ENCODE measurements around the gene ZFYVE19. TPM values are rescaled to one million over a fixed set of nuclear protein-coding genes. Genes with fewer than 3 reads are reported as not detected.

ZFYVE19 gene
- total and polyA plus RNA-seq, 2 of the 4 experiments (the other 2 are of a cell fraction): 22.6 to 29.6 TPM

DNA sequence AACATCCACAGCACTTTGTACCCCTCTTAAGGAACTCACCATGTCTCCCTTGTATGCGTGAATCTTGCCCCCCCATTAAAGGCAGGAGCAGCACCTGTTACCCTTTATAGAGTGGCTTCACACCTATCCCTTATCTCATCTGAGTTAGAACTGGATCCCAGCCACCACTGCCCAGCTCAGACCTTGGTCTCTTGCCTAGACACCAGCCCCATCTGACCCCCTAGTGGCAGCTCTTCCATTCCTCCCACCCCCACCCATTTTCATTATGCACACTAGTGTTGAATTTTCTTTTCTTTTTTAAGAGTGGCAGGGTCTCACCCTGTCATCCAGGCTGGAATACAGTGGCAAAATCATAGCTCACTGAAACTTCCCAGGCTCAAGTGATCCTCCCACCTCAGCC is 3.2 kb upstream of the ZFYVE19 start:
- Histone ChIP-seq H2BK20ac (ENCODE audit: low read depth, low read length) (no peak overlapping the region), H3K36me3 (ENCODE audit: control insufficient read depth, insufficient read depth, low read length) (no peaks in the 10 kb centered on the region; the same call in 1 of the 2 replicates), H2BK15ac (ENCODE audit: low read depth, low read length) (no peak overlapping the region), H3K4me2 (ENCODE audit: low read depth, low read length) (no peak overlapping the region), H3K27me3 (ENCODE audit: control insufficient read depth, insufficient read depth, low read length) (no peaks in the 10 kb centered on the region), H2BK5ac (ENCODE audit: low read depth, low read length, poor library complexity, severe bottlenecking) (no peak overlapping the region), H3K14ac (replicated peaks; ENCODE audit: low read depth, low read length) (no peak overlapping the region), H3K9ac (ENCODE audit: low read depth, low read length) (no peak overlapping the region), H3K9me1 (ENCODE audit: insufficient read depth, low read length) (peaks cover 3% of the 10 kb centered on the region; the same call in 1 of the 2 replicates), H3K4ac (ENCODE audit: low read depth, low read length) (no peak overlapping the region), H3K27ac (ENCODE audit: insufficient read depth, low read length) (no peak overlapping the region), H3K18ac (ENCODE audit: low read depth, low read length) (no peak overlapping the region), H4K20me1 (ENCODE audit: insufficient read depth, low read length) (peaks cover 3% of the 10 kb centered on the region; the same call in 1 of the 2 replicates), H4K91ac (ENCODE audit: insufficient read depth, low read depth, low read length) (no peak overlapping the region), H2AK9ac (replicated peaks; ENCODE audit: low read depth, low read length, poor library complexity) (no peak overlapping the region), H3K23ac (ENCODE audit: low read depth, low read length) (no peak overlapping the region), H3K9me3 (ENCODE audit: control insufficient read depth, insufficient read depth, low read length) (no peaks in the 10 kb centered on the region), H2BK120ac (ENCODE audit: low read depth, low read length) (no peak overlapping the region), H3K79me1 (ENCODE audit: low read depth in 1 of 2, low read length in 2 of 2) (peaks cover 45 to 72% of the 10 kb centered on the region in 2 experiments), H3K4me3 (ENCODE audit: insufficient read depth, low read depth, low read length) (no peak overlapping the region), H4K5ac (ENCODE audit: low read depth, low read length) (no peak overlapping the region), H3K56ac (ENCODE audit: extremely low read depth, insufficient read depth, low read length) (no peak overlapping the region), H2AFZ (replicated peaks; ENCODE audit: low read length, poor library complexity) (no peak overlapping the region), H4K8ac (ENCODE audit: low read depth in 2 of 2, low read length in 2 of 2) (no peak overlapping the region), H2AK5ac (ENCODE audit: low read depth, low read length) (no peak overlapping the region), H3K4me1 (ENCODE audit: control insufficient read depth, insufficient read depth, low read length) (peaks cover 6% of the 10 kb centered on the region)
- WGBS, 2 experiments (ENCODE audit: extremely low coverage in 2 of 2, insufficient read length in 1 of 2): 83% methylated on average over 1 of the region's 1 CpG; no CpG with 5 or more reads in 1 of the 2 experiments
- TF ChIP-seq CHD1 (IDR thresholded peaks at IDR 0.05; ENCODE audit: low read depth, low read length): no peak
- no peak for TF ChIP-seq RFX5 (IDR thresholded peaks at IDR 0.05; ENCODE audit: low read depth, low read length)
- no peak for TF ChIP-seq MAZ (IDR thresholded peaks at IDR 0.05; ENCODE audit: borderline replicate concordance, low read depth, low read length)
- no peak for TF ChIP-seq MXI1 (IDR thresholded peaks at IDR 0.05; ENCODE audit: borderline replicate concordance, low read depth, low read length)
- TF ChIP-seq RAD21 (IDR thresholded peaks at IDR 0.05; ENCODE audit: low read length): no peak
- TF ChIP-seq MAFK (IDR thresholded peaks at IDR 0.05; ENCODE audit: low read depth, low read length): no peak
- TF ChIP-seq, protein P1, sequence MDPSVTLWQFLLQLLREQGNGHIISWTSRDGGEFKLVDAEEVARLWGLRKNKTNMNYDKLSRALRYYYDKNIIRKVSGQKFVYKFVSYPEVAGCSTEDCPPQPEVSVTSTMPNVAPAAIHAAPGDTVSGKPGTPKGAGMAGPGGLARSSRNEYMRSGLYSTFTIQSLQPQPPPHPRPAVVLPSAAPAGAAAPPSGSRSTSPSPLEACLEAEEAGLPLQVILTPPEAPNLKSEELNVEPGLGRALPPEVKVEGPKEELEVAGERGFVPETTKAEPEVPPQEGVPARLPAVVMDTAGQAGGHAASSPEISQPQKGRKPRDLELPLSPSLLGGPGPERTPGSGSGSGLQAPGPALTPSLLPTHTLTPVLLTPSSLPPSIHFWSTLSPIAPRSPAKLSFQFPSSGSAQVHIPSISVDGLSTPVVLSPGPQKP (IDR thresholded peaks at IDR 0.05; ENCODE audit: borderline replicate concordance, low read depth, low read length): no peak
- TF ChIP-seq, protein P2, sequence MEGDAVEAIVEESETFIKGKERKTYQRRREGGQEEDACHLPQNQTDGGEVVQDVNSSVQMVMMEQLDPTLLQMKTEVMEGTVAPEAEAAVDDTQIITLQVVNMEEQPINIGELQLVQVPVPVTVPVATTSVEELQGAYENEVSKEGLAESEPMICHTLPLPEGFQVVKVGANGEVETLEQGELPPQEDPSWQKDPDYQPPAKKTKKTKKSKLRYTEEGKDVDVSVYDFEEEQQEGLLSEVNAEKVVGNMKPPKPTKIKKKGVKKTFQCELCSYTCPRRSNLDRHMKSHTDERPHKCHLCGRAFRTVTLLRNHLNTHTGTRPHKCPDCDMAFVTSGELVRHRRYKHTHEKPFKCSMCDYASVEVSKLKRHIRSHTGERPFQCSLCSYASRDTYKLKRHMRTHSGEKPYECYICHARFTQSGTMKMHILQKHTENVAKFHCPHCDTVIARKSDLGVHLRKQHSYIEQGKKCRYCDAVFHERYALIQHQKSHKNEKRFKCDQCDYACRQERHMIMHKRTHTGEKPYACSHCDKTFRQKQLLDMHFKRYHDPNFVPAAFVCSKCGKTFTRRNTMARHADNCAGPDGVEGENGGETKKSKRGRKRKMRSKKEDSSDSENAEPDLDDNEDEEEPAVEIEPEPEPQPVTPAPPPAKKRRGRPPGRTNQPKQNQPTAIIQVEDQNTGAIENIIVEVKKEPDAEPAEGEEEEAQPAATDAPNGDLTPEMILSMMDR (conservative IDR thresholded peaks at IDR 0.05; ENCODE audit: low read depth, low read length): no peak
- TF ChIP-seq CEBPB (IDR thresholded peaks at IDR 0.05; ENCODE audit: low read depth, low read length): no peak
- no peak for TF ChIP-seq BHLHE40 (IDR thresholded peaks at IDR 0.05; ENCODE audit: low read depth, low read length)
- no peak for TF ChIP-seq POLR2A (IDR thresholded peaks at IDR 0.05; ENCODE audit: low read depth, low read length)
- TF ChIP-seq RCOR1 (IDR thresholded peaks at IDR 0.05; ENCODE audit: insufficient replicate concordance, low read length): no peak
- no peak for TF ChIP-seq NFE2L2 (IDR thresholded peaks at IDR 0.05; ENCODE audit: low read depth, low read length)
- TF ChIP-seq SMC3 (IDR thresholded peaks at IDR 0.05; ENCODE audit: low read depth, low read length): no peak
- TF ChIP-seq FOS (IDR thresholded peaks at IDR 0.05; ENCODE audit: low read depth, low read length): no peak
- TF ChIP-seq, protein P3, sequence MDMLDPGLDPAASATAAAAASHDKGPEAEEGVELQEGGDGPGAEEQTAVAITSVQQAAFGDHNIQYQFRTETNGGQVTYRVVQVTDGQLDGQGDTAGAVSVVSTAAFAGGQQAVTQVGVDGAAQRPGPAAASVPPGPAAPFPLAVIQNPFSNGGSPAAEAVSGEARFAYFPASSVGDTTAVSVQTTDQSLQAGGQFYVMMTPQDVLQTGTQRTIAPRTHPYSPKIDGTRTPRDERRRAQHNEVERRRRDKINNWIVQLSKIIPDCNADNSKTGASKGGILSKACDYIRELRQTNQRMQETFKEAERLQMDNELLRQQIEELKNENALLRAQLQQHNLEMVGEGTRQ (IDR thresholded peaks at IDR 0.05; ENCODE audit: low read depth, low read length): no peak
- ChIA-PET CTCF (interaction anchor here (0.7 kb wide), 1 partner anchor 11 kb away, joined by 5 read pairs; no protein-coding TSS in a partner anchor), POLR2A (ENCODE audit: unreplicated experiment) (interaction anchor here (0.7 kb wide), 1 partner anchor 377 kb away, joined by 7 read pairs; no protein-coding TSS in a partner anchor)
- ATAC-seq (ENCODE audit: low read depth) (no peak), DNase-seq (no peak)
- intact Hi-C loops (cut with micrococcal nuclease) (no loop called here), dilution Hi-C loops (cut with HindIII; ENCODE audit: low sequenced_read_pairs, unreplicated experiment) (no loop called here), in situ Hi-C loops (cut with MboI; ENCODE audit: low sequenced_read_pairs) (no loop called here)
- BruUV-seq (replicated peaks): no TSS peak
